ENCODE results near the gene NSL1. TPM values are rescaled to one million over a fixed set of nuclear protein-coding genes. Genes with fewer than 3 reads are reported as not detected.
A peak's percentile ranks its signal among the peaks of the same experiment; 100 is the strongest.

Gene NSL1
- total and polyA plus RNA-seq, 4 experiments from 2014 or later = 38.0 to 61.8 (median 47.4) TPM

GRCh38 chr1:212825798-212826452, 34.3 kb upstream of the NSL1 start:
- H3K27ac Mint-ChIP-seq = no peak overlapping the region
- ChIA-PET CTCF (ENCODE audit: partially characterized antibody) (no interaction called here), POLR2A (ENCODE audit: partially characterized antibody) (no interaction called here)
- Histone ChIP-seq H3K27ac (ENCODE audit: low read depth, low read length) (no peak overlapping the region), H3K36me3 (ENCODE audit: insufficient read depth, low read length) (no peaks in the 10 kb centered on the region), H3K9me3 (ENCODE audit: control insufficient read depth in 1 of 2, low read length in 2 of 2) (peaks cover 0 to 9% of the 10 kb centered on the region in 2 donors), H3K27me3 (ENCODE audit: insufficient read depth, low read length) (no peaks in the 10 kb centered on the region), H3K4me1 (ENCODE audit: insufficient read depth, low read length) (no peaks in the 10 kb centered on the region), H3K4me3 (ENCODE audit: low read length in 2 of 2) (no peak overlapping the region)
- DNase-seq = no peak
- H3K36me3 Mint-ChIP-seq = peaks cover 2 to 14% of the 10 kb centered on the region in 2 donors
- H3K9me3 Mint-ChIP-seq = peaks cover 0 to 39% (median 25%) of the 10 kb centered on the region in 8 donors
- peaks cover 0 to 2% of the 10 kb centered on the region in 2 donors for H3K27me3 Mint-ChIP-seq
- intact Hi-C loops (cut with micrococcal nuclease) = no loop called here
- H3K4me3 Mint-ChIP-seq = no peak overlapping the region
- H3K4me1 Mint-ChIP-seq = no peaks in the 10 kb centered on the region

DNA sequence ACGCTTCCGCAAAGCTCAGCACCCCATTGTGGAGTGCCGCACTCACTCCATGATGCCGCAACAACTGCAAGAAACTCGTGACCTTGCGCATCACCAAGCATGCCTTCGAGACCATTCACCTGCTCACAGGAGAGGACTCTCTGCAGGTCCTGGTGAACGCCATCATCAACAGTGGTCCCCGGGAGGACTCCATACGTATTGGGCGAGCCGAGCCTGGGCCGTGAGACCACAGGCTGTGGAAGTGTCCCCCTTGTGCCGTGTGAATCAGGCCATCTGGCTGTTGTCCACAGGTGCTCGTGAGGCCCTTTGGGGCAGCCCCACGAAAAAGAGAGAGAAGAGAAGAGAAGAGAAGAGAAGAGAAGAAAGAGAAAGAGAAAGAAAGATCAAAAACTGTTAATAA, 32.6 kb upstream of the NSL1 start:
- no peaks in the 10 kb centered on the region for H3K4me1 ChIP-seq (ENCODE audit: insufficient read depth, low read length)
- Mint-ChIP-seq H3K9me3 (peaks cover 0 to 39% (median 25%) of the 10 kb centered on the region in 8 donors), H3K4me3 (peak overlapping the region in 1 of 8 donors; percentile 26), H3K4me1 (no peaks in the 10 kb centered on the region), H3K27me3 (peaks cover 0 to 2% of the 10 kb centered on the region in 2 donors), H3K27ac (no peak overlapping the region), H3K36me3 (peaks cover 2 to 14% of the 10 kb centered on the region in 2 donors)
- no peaks in the 10 kb centered on the region for H3K36me3 ChIP-seq (ENCODE audit: insufficient read depth, low read length)
- H3K27ac ChIP-seq (ENCODE audit: low read depth, low read length) = no peak overlapping the region
- POLR2A ChIA-PET (ENCODE audit: partially characterized antibody) = no interaction called here
- CTCF ChIA-PET (ENCODE audit: partially characterized antibody) = no interaction called here
- intact Hi-C loops (cut with micrococcal nuclease) = no loop called here
- no peak for DNase-seq
- H3K27me3 ChIP-seq (ENCODE audit: insufficient read depth, low read length) = no peaks in the 10 kb centered on the region
- no peak overlapping the region for H3K4me3 ChIP-seq (ENCODE audit: low read length in 2 of 2)
- peaks cover 0 to 9% of the 10 kb centered on the region in 2 donors for H3K9me3 ChIP-seq (ENCODE audit: control insufficient read depth in 1 of 2, low read length in 2 of 2)

- H3K4me3 Mint-ChIP-seq = no peak overlapping the region
- H3K27ac ChIP-seq (ENCODE audit: low read depth, low read length) = no peak overlapping the region
- no peaks in the 10 kb centered on the region for H3K27me3 ChIP-seq (ENCODE audit: insufficient read depth, low read length)
- H3K9me3 ChIP-seq (ENCODE audit: control insufficient read depth in 1 of 2, low read length in 2 of 2) = peaks cover 0 to 9% of the 10 kb centered on the region in 2 donors
- peaks cover 2 to 14% of the 10 kb centered on the region in 2 donors for H3K36me3 Mint-ChIP-seq
- H3K27ac Mint-ChIP-seq = no peak overlapping the region
- peaks cover 0 to 39% (median 25%) of the 10 kb centered on the region in 8 donors for H3K9me3 Mint-ChIP-seq
- ChIA-PET POLR2A (ENCODE audit: partially characterized antibody) (no interaction called here), CTCF (ENCODE audit: partially characterized antibody) (no interaction called here)
- no peaks in the 10 kb centered on the region for H3K36me3 ChIP-seq (ENCODE audit: insufficient read depth, low read length)
- intact Hi-C loops (cut with micrococcal nuclease) = no loop called here
- no peak overlapping the region for H3K4me3 ChIP-seq (ENCODE audit: low read length in 2 of 2)
- no peak for DNase-seq
- H3K27me3 Mint-ChIP-seq = peaks cover 0 to 2% of the 10 kb centered on the region in 2 donors
- no peaks in the 10 kb centered on the region for H3K4me1 Mint-ChIP-seq
- no peaks in the 10 kb centered on the region for H3K4me1 ChIP-seq (ENCODE audit: insufficient read depth, low read length)
These were observed 31.4 kb upstream of the NSL1 start for GRCh38 chr1:212822956-212823355.

- Histone ChIP-seq H3K9me3 (ENCODE audit: control insufficient read depth in 1 of 2, low read length in 2 of 2) (peaks cover 0 to 6% of the 10 kb centered on the region in 2 donors), H3K4me3 (ENCODE audit: low read length in 2 of 2) (no peak overlapping the region), H3K36me3 (ENCODE audit: insufficient read depth, low read length) (no peaks in the 10 kb centered on the region), H3K27me3 (ENCODE audit: insufficient read depth, low read length) (no peaks in the 10 kb centered on the region), H3K27ac (ENCODE audit: low read depth, low read length) (no peak overlapping the region), H3K4me1 (ENCODE audit: insufficient read depth, low read length) (no peaks in the 10 kb centered on the region)
- POLR2A ChIA-PET (ENCODE audit: partially characterized antibody) = no interaction called here
- intact Hi-C loops (cut with micrococcal nuclease) = no loop called here
- DNase-seq = no peak
- H3K4me3 Mint-ChIP-seq = no peak overlapping the region
- H3K4me1 Mint-ChIP-seq = no peaks in the 10 kb centered on the region
- peaks cover 0 to 24% (median 14%) of the 10 kb centered on the region in 8 donors for H3K9me3 Mint-ChIP-seq
- CTCF ChIA-PET (ENCODE audit: partially characterized antibody) = no interaction called here
- peaks cover 2 to 8% of the 10 kb centered on the region in 2 donors for H3K36me3 Mint-ChIP-seq
- no peaks in the 10 kb centered on the region for H3K27me3 Mint-ChIP-seq
- no peak overlapping the region for H3K27ac Mint-ChIP-seq
These were observed 29.4 kb upstream of the NSL1 start for GRCh38 chr1:212820969-212821368.

- peak overlapping the region in 2 of 7 donors; percentile 17 to 51 for H3K27ac Mint-ChIP-seq
- Histone ChIP-seq H3K27ac (ENCODE audit: low read depth, low read length) (no peak overlapping the region), H3K27me3 (ENCODE audit: insufficient read depth, low read length) (no peaks in the 10 kb centered on the region), H3K36me3 (ENCODE audit: insufficient read depth, low read length) (no peaks in the 10 kb centered on the region), H3K9me3 (ENCODE audit: control insufficient read depth in 1 of 2, low read length in 2 of 2) (no peaks in the 10 kb centered on the region), H3K4me3 (ENCODE audit: low read length in 2 of 2) (no peak overlapping the region), H3K4me1 (ENCODE audit: insufficient read depth, low read length) (no peaks in the 10 kb centered on the region)
- no peaks in the 10 kb centered on the region for H3K4me1 Mint-ChIP-seq
- ChIA-PET CTCF (ENCODE audit: partially characterized antibody) (interaction anchor here (0.7 to 0.9 kb wide), 2 partner anchors 28 to 364 kb away, joined by 3 read pairs; no protein-coding TSS in a partner anchor), POLR2A (ENCODE audit: partially characterized antibody) (no interaction called here)
- peaks cover 0 to 12% (median 4%) of the 10 kb centered on the region in 8 donors for H3K9me3 Mint-ChIP-seq
- peaks cover 4 to 13% of the 10 kb centered on the region in 2 donors for H3K36me3 Mint-ChIP-seq
- no peaks in the 10 kb centered on the region for H3K27me3 Mint-ChIP-seq
- intact Hi-C loops (cut with micrococcal nuclease) = loop anchor here (5.0 kb wide), 1 partner anchor 63 kb away; no protein-coding TSS in a partner anchor
- no peak for DNase-seq
- no peak overlapping the region for H3K4me3 Mint-ChIP-seq
These were observed 28.1 kb upstream of the NSL1 start for GRCh38 chr1:212819726-212820125.

DNA sequence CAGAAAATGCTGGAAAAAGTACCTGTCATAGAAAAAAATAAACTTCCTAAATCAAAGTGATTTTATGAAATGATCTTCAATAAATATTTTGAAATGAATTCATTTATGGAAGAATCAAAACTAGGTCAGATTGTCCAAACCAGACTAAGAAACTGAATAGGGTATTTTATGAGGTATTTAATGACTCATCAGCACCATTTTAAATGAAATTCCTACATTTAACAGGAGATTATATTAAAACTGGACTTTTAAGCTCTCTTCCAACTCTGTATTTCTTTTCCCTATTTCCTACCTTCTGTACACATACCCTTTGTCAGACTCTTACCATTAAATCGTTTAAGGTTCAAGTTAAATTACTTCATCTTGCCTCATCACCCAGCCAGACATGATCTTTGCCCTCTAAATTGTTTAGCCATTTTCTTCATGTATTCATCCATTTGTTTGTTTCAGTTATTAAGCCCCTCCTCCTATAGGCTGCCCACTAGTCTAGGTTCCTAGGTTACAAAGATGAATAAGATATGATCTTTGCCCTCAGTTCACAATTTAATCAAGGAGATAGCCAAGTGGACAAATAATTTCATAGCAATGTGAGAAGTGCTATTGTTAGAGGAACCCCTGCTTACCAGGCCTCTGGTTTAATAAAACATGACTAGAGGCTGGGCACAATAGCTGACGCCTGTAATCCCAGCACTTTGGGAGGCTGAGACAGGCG, 25.1 kb upstream of the NSL1 start:
- Histone ChIP-seq H3K4me3 (ENCODE audit: low read length in 2 of 2) (no peak overlapping the region), H3K27me3 (ENCODE audit: insufficient read depth, low read length) (no peaks in the 10 kb centered on the region), H3K36me3 (ENCODE audit: insufficient read depth, low read length) (no peaks in the 10 kb centered on the region), H3K4me1 (ENCODE audit: insufficient read depth, low read length) (no peaks in the 10 kb centered on the region), H3K27ac (ENCODE audit: low read depth, low read length) (no peak overlapping the region), H3K9me3 (ENCODE audit: control insufficient read depth in 1 of 2, low read length in 2 of 2) (no peaks in the 10 kb centered on the region)
- Mint-ChIP-seq H3K4me3 (no peak overlapping the region), H3K9me3 (no peaks in the 10 kb centered on the region), H3K27me3 (no peaks in the 10 kb centered on the region), H3K27ac (no peak overlapping the region), H3K36me3 (peaks cover 6 to 10% of the 10 kb centered on the region in 2 donors), H3K4me1 (no peaks in the 10 kb centered on the region)
- POLR2A ChIA-PET (ENCODE audit: partially characterized antibody) = no interaction called here
- no peak for DNase-seq
- intact Hi-C loops (cut with micrococcal nuclease) = loop anchor here (5.0 kb wide), 1 partner anchor 66 kb away; no protein-coding TSS in a partner anchor
- CTCF ChIA-PET (ENCODE audit: partially characterized antibody) = interaction anchor here (1.0 kb wide), 1 partner anchor 179 kb away, joined by 5 read pairs; no protein-coding TSS in a partner anchor

DNA sequence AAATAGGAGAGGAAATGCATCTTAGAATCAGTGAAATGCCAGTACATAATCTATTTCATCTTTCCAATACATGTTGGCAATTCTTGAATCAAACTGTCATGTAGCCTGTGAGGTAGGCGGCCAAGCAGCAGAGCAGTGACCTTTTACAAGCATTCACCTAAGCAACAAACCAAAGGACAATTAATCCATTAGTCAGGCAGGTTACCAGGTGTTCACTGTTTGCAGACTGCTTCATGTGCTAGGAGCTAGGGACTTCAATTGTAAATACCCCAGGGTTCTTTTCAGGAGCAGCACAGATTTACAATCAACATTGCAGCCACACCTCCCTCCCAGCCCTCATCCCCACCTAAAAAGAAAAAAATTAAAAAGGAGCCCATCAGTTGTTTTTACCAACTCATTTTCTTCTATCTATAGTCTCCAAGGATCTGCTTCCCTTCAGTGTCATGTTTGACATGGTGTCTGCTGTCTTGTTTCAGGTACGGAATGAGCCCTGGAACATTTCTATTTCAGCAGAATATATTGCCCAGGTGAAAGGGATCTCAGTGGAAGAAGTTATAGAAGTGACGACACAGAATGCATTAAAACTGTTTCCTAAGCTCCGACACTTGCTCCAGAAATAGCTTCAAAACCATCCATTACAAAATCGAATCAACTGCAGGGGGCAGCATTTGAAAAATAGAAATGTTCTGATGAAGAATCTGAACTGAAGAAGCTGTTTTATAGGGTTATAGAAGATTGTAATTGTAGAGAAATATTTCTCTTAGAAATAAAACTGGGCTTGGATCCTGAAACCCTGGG, 23.2 kb upstream of the NSL1 start:
- no peak overlapping the region for H3K4me3 Mint-ChIP-seq
- Histone ChIP-seq H3K27me3 (ENCODE audit: insufficient read depth, low read length) (no peaks in the 10 kb centered on the region), H3K36me3 (ENCODE audit: insufficient read depth, low read length) (no peaks in the 10 kb centered on the region), H3K27ac (ENCODE audit: low read depth, low read length) (no peak overlapping the region), H3K4me3 (ENCODE audit: low read length in 2 of 2) (no peak overlapping the region), H3K4me1 (ENCODE audit: insufficient read depth, low read length) (no peaks in the 10 kb centered on the region), H3K9me3 (ENCODE audit: control insufficient read depth in 1 of 2, low read length in 2 of 2) (no peaks in the 10 kb centered on the region)
- no peaks in the 10 kb centered on the region for H3K9me3 Mint-ChIP-seq
- no peaks in the 10 kb centered on the region for H3K27me3 Mint-ChIP-seq
- ChIA-PET CTCF (ENCODE audit: partially characterized antibody) (interaction anchor here (1.5 kb wide), 1 partner anchor 180 kb away, joined by 11 read pairs; no protein-coding TSS in a partner anchor), POLR2A (ENCODE audit: partially characterized antibody) (no interaction called here)
- DNase-seq = peak in 1 of 5 donors; percentile 6
- intact Hi-C loops (cut with micrococcal nuclease) = loop anchor here (2.0 to 5.0 kb wide), 2 partner anchors 68 to 180 kb away; no protein-coding TSS in a partner anchor
- no peaks in the 10 kb centered on the region for H3K4me1 Mint-ChIP-seq
- H3K36me3 Mint-ChIP-seq = peaks cover 6 to 10% of the 10 kb centered on the region in 2 donors
- H3K27ac Mint-ChIP-seq = peak overlapping the region in 1 of 7 donors; percentile 42

Measured in CD4-positive, alpha-beta memory T cell (primary cell).